Measurements from ENCODE around the gene BCL11B. TPM values are rescaled to one million over a fixed set of nuclear protein-coding genes. Genes with fewer than 3 reads are reported as not detected.

The BCL11B gene
- total RNA-seq, 4 donors from 2014 or later: 7.7 to 10.2 (median 10.0) TPM

DNA sequence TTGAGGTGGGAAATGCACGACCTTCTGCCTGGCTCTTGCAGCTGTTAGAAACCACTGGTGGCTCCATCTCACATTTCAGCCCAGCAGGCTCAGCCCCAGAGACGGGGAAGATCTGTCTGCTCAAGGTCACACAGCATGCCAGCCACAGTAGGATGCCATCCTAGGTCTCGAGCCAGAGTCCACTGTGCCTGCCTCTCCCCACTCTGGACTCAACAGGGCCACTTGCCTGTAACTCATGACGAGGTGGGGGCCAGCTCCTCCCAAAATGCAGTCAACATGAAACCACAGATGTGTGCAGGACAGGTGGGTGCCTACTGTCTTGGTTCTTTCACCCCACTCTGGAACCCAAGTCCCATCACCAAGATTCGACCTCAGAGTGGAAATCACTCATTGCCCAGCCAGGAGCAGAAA is 23.2 kb downstream of the BCL11B start:
- Histone ChIP-seq H3K27me3 (no peaks in the 10 kb centered on the region), H3K4me1 (peaks cover 0 to 15% (median 0%) of the 10 kb centered on the region in 4 donors), H3K36me3 (no peaks in the 10 kb centered on the region), H3K27ac (peak overlapping the region; percentile 31 to 72 (median 51)), H3K9me3 (no peaks in the 10 kb centered on the region), H3K4me3 (no peak overlapping the region)
- DNase-seq: no peak
- TF ChIP-seq, protein P1, sequence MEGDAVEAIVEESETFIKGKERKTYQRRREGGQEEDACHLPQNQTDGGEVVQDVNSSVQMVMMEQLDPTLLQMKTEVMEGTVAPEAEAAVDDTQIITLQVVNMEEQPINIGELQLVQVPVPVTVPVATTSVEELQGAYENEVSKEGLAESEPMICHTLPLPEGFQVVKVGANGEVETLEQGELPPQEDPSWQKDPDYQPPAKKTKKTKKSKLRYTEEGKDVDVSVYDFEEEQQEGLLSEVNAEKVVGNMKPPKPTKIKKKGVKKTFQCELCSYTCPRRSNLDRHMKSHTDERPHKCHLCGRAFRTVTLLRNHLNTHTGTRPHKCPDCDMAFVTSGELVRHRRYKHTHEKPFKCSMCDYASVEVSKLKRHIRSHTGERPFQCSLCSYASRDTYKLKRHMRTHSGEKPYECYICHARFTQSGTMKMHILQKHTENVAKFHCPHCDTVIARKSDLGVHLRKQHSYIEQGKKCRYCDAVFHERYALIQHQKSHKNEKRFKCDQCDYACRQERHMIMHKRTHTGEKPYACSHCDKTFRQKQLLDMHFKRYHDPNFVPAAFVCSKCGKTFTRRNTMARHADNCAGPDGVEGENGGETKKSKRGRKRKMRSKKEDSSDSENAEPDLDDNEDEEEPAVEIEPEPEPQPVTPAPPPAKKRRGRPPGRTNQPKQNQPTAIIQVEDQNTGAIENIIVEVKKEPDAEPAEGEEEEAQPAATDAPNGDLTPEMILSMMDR (IDR thresholded peaks at IDR 0.05): no peak
- no peak for TF ChIP-seq POLR2A (IDR thresholded peaks at IDR 0.05)

DNA sequence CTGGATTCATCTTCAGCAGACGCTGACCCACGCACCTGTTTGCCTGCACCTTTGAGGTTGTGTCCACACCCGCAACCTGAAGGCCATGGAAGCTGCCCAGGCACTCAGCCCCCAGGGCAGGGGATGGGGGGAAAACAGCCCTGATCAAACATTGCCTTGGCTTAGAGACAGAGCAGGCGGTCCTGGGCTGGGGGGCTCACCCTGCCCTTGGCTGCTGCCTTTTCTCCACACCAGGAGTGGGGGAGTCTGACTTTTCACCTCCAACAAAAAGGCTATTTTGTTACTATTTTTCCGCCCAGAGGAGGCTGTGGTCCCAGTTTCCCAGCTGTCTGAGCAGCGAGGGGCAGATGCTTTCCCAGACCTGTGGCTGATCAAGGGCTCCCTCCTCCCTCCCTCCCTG is 24.2 kb downstream of the BCL11B start:
- Histone ChIP-seq H3K27me3 (no peaks in the 10 kb centered on the region), H3K4me3 (no peak overlapping the region), H3K36me3 (no peaks in the 10 kb centered on the region), H3K4me1 (peaks cover 0 to 15% (median 0%) of the 10 kb centered on the region in 4 donors), H3K27ac (peak overlapping the region; percentile 31 to 77 (median 66)), H3K9me3 (no peaks in the 10 kb centered on the region)
- TF ChIP-seq, protein P1 (IDR thresholded peaks at IDR 0.05): no peak
- no peak for TF ChIP-seq POLR2A (IDR thresholded peaks at IDR 0.05)
- no peak for DNase-seq

DNA sequence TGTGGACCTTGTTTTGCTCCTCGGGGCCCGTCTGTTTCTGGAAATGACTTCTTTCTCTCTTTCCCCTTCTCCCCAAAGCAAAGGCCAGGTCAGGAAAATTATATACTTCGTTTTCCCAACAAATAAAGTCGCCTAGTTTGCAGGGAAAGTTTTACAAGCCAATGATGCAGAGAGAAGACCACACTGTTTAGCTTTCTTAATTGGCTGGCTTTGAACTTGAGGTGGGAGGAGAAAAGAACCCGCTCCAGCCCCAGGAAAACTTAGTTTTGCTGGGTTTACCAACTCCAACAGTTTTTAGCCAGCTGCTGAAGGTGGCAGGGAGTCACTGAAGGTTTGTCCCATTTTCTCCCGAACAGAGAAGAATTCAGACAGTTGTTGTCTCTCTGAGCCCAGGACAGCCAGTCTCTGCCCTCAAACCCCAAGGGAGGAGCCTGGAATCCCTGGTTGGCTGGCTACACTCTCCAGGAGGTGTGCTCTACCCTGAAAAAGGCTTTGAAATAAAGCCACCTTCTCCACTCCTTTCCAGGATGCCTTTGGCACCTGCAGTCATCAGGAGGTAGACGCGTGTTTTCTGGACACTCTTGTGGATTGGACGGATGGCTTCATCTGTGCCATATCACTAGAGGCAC is 24.8 kb downstream of the BCL11B start:
- H3K4me3 ChIP-seq: peak overlapping the region in 2 of 4 donors; percentile 18 to 41
- no peaks in the 10 kb centered on the region for H3K9me3 ChIP-seq
- TF ChIP-seq, protein P1 (IDR thresholded peaks at IDR 0.05): no peak
- TF ChIP-seq POLR2A (IDR thresholded peaks at IDR 0.05): no peak
- no peak for DNase-seq
- no peaks in the 10 kb centered on the region for H3K27me3 ChIP-seq
- no peaks in the 10 kb centered on the region for H3K36me3 ChIP-seq
- peaks cover 0 to 15% (median 0%) of the 10 kb centered on the region in 4 donors for H3K4me1 ChIP-seq
- peak overlapping the region; percentile 57 to 77 (median 66) for H3K27ac ChIP-seq

DNA sequence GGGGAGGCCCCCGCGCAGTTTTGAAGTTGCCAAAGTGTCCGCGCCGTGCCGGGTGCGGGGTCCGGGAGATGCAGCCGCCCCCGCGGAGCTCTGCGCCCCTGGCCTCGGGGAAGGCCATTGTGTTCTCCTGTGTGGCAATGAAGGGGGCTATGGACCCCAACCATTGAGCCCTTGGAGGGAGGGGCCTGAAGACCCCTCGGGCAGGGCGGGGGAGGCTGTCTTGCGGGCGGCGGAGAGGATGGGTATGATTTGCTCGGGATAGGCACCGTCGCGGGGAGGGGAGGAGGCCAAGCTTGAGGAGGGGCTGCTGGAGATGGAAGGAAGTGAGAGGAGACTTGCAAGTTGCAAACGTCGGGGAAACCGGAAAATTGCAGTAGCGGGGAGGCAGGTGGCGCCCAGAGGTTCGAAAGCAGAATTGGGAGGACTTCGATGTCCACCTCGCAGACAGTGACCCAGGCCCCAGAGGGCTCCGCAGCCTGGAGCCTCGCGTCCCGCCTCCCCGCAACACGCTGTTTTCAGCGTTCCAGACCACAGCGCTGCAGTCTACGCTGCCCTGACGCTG is 25.4 kb downstream of the BCL11B start:
- H3K4me3 ChIP-seq: peak overlapping the region; percentile 18 to 41 (median 36)
- TF ChIP-seq, protein P1 (IDR thresholded peaks at IDR 0.05): no peak
- no peak for TF ChIP-seq POLR2A (IDR thresholded peaks at IDR 0.05)
- no peaks in the 10 kb centered on the region for H3K36me3 ChIP-seq
- H3K4me1 ChIP-seq: peaks cover 0 to 15% (median 0%) of the 10 kb centered on the region in 4 donors
- H3K9me3 ChIP-seq: no peaks in the 10 kb centered on the region
- DNase-seq: peak in 2 of 3 donors; percentile 38 to 73
- H3K27me3 ChIP-seq: no peaks in the 10 kb centered on the region
- peak overlapping the region; percentile 57 to 77 (median 66) for H3K27ac ChIP-seq

DNA sequence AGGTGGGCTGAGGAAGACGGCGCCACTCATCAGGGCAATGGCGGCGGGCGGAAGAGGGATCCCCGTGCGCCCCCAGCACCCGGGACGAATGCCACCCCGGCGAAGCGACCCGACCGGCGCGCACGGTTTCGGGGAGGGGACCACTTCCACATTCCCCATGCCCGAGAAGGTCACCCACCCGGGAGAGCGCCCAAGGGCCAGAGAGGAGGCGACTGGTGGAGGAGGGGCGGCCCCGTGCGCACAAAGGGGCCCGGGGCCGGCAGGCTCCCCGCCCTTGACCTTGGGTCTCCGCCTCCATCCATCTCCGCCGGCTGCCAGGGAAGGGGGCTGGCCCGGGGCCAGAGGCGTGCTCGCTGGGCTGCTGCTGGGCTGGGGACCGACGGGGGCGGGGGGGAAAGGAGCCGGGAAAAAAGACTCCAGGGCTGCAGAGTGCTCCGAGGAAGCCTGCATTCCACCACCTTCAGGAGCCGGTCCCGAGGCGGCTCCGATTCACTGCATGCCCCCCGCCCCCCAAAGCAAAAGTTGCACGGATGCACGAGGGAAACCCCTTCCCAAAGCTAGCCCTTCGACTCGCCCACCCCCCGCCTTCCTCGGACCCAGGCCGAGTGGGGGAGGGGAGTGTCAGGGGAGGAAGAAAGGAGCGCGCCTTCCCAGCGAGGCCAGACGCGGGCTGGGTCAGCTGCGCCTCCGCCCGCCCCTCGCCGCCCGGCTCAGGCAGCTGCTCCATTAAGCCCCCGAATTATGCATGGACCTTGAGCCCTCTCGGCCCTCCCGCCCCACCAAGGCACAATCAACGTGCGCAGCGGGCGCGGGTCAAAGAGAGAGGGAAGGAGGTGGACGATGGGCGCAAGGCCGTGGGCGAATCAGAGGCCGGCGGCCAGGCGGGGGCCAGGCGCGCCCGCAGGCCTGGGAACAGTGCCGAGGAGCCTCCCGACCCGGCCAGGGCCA is 26.2 kb downstream of the BCL11B start:
- peaks cover 0 to 15% (median 0%) of the 10 kb centered on the region in 4 donors for H3K4me1 ChIP-seq
- H3K27ac ChIP-seq: peak overlapping the region; percentile 57 to 77 (median 66)
- DNase-seq: no peak
- no peaks in the 10 kb centered on the region for H3K27me3 ChIP-seq
- H3K9me3 ChIP-seq: no peaks in the 10 kb centered on the region
- peak overlapping the region; percentile 18 to 41 (median 36) for H3K4me3 ChIP-seq
- no peaks in the 10 kb centered on the region for H3K36me3 ChIP-seq
- TF ChIP-seq, protein P1 (IDR thresholded peaks at IDR 0.05): no peak
- TF ChIP-seq POLR2A (IDR thresholded peaks at IDR 0.05): no peak

Data from Peyer's patch (tissue), 4 donors.